ENCODE results near the gene IFI30. TPM values are rescaled to one million over a fixed set of nuclear protein-coding genes. Genes with fewer than 3 reads are reported as not detected.

The IFI30 gene
- total RNA-seq, 1 experiment from 2014 or later = 9.1 TPM

- intact Hi-C loops (cut with micrococcal nuclease) = no loop called here
- ChIA-PET CTCF (interaction anchor here (0.8 to 3.0 kb wide), 4 partner anchors 16 to 103 kb away, joined by 3 to 11 read pairs (median 4); no protein-coding TSS in a partner anchor), POLR2A (interaction anchor here (1.1 to 3.8 kb wide), 2 partner anchors 15 to 45 kb away, joined by 5 to 35 read pairs; partner anchors contain the start of gene MPV17L2)
- TF ChIP-seq, protein P1, sequence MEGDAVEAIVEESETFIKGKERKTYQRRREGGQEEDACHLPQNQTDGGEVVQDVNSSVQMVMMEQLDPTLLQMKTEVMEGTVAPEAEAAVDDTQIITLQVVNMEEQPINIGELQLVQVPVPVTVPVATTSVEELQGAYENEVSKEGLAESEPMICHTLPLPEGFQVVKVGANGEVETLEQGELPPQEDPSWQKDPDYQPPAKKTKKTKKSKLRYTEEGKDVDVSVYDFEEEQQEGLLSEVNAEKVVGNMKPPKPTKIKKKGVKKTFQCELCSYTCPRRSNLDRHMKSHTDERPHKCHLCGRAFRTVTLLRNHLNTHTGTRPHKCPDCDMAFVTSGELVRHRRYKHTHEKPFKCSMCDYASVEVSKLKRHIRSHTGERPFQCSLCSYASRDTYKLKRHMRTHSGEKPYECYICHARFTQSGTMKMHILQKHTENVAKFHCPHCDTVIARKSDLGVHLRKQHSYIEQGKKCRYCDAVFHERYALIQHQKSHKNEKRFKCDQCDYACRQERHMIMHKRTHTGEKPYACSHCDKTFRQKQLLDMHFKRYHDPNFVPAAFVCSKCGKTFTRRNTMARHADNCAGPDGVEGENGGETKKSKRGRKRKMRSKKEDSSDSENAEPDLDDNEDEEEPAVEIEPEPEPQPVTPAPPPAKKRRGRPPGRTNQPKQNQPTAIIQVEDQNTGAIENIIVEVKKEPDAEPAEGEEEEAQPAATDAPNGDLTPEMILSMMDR (IDR thresholded peaks at IDR 0.05; ENCODE audit: unreplicated experiment) = no peak
- Mint-ChIP-seq H3K27ac (ENCODE audit: low read depth, unreplicated experiment) (no peak overlapping the region), H3K9me3 (ENCODE audit: unreplicated experiment) (no peaks in the 10 kb centered on the region), H3K27me3 (ENCODE audit: insufficient read depth, unreplicated experiment) (no peaks in the 10 kb centered on the region), H3K4me1 (ENCODE audit: insufficient read depth, unreplicated experiment) (peaks cover 5% of the 10 kb centered on the region), H3K4me3 (ENCODE audit: unreplicated experiment) (no peak overlapping the region), H3K36me3 (ENCODE audit: insufficient read depth, unreplicated experiment) (peaks cover 5% of the 10 kb centered on the region)
- BruUV-seq (replicated peaks) = no TSS peak
- no peak for DNase-seq (ENCODE audit: unreplicated experiment)
These were observed 3.0 kb downstream of the IFI30 start for GRCh38 chr19:18176367-18177310.

GRCh38 chr19:18179957-18180356 lies 6.3 kb downstream of the IFI30 start:
- no peaks in the 10 kb centered on the region for H3K27me3 Mint-ChIP-seq (ENCODE audit: insufficient read depth, unreplicated experiment)
- intact Hi-C loops (cut with micrococcal nuclease) = no loop called here
- DNase-seq (ENCODE audit: unreplicated experiment) = no peak
- no peaks in the 10 kb centered on the region for H3K4me1 Mint-ChIP-seq (ENCODE audit: insufficient read depth, unreplicated experiment)
- no peaks in the 10 kb centered on the region for H3K9me3 Mint-ChIP-seq (ENCODE audit: unreplicated experiment)
- BruUV-seq (replicated peaks) = no TSS peak
- ChIA-PET CTCF (interaction anchor here (0.7 to 1.8 kb wide), 2 partner anchors 67 to 71 kb away, joined by 3 to 9 read pairs; no protein-coding TSS in a partner anchor), POLR2A (interaction anchor here (0.9 kb wide), 1 partner anchor 13 kb away, joined by 3 read pairs; the partner anchor contains the start of gene MPV17L2)
- H3K27ac Mint-ChIP-seq (ENCODE audit: low read depth, unreplicated experiment) = no peak overlapping the region
- H3K36me3 Mint-ChIP-seq (ENCODE audit: insufficient read depth, unreplicated experiment) = no peaks in the 10 kb centered on the region
- TF ChIP-seq, protein P1 (IDR thresholded peaks at IDR 0.05; ENCODE audit: unreplicated experiment) = no peak
- H3K4me3 Mint-ChIP-seq (ENCODE audit: unreplicated experiment) = no peak overlapping the region

GRCh38 chr19:18183529-18183928 lies 9.9 kb downstream of the IFI30 start:
- ChIA-PET POLR2A (interaction anchor here (0.6 to 3.6 kb wide), 3 partner anchors 8 to 92 kb away, joined by 3 to 24 read pairs (median 3); partner anchors contain the start of gene MPV17L2), CTCF (interaction anchor here (0.5 to 1.5 kb wide), 8 partner anchors 9 to 144 kb away, joined by 3 to 10 read pairs (median 4); partner anchors contain the start of gene IQCN)
- Mint-ChIP-seq H3K27ac (ENCODE audit: low read depth, unreplicated experiment) (no peak overlapping the region), H3K9me3 (ENCODE audit: unreplicated experiment) (no peaks in the 10 kb centered on the region), H3K4me3 (ENCODE audit: unreplicated experiment) (no peak overlapping the region), H3K27me3 (ENCODE audit: insufficient read depth, unreplicated experiment) (no peaks in the 10 kb centered on the region), H3K4me1 (ENCODE audit: insufficient read depth, unreplicated experiment) (no peaks in the 10 kb centered on the region), H3K36me3 (ENCODE audit: insufficient read depth, unreplicated experiment) (no peaks in the 10 kb centered on the region)
- DNase-seq (ENCODE audit: unreplicated experiment) = no peak
- no TSS peak for BruUV-seq (replicated peaks)
- TF ChIP-seq, protein P1 (IDR thresholded peaks at IDR 0.05; ENCODE audit: unreplicated experiment) = no peak
- intact Hi-C loops (cut with micrococcal nuclease) = no loop called here

GRCh38 chr19:18185538-18185937 lies 11.9 kb downstream of the IFI30 start:
- intact Hi-C loops (cut with micrococcal nuclease) = no loop called here
- no TSS peak for BruUV-seq (replicated peaks)
- no peak overlapping the region for H3K4me3 Mint-ChIP-seq (ENCODE audit: unreplicated experiment)
- no peaks in the 10 kb centered on the region for H3K27me3 Mint-ChIP-seq (ENCODE audit: insufficient read depth, unreplicated experiment)
- no peaks in the 10 kb centered on the region for H3K36me3 Mint-ChIP-seq (ENCODE audit: insufficient read depth, unreplicated experiment)
- H3K4me1 Mint-ChIP-seq (ENCODE audit: insufficient read depth, unreplicated experiment) = no peaks in the 10 kb centered on the region
- no peak for DNase-seq (ENCODE audit: unreplicated experiment)
- POLR2A ChIA-PET = interaction anchor here (0.7 kb wide), 1 partner anchor 11 kb away, joined by 3 read pairs; no protein-coding TSS in a partner anchor
- H3K9me3 Mint-ChIP-seq (ENCODE audit: unreplicated experiment) = no peaks in the 10 kb centered on the region
- no peak overlapping the region for H3K27ac Mint-ChIP-seq (ENCODE audit: low read depth, unreplicated experiment)
- CTCF ChIA-PET = interaction anchor here (0.6 to 0.7 kb wide), 3 partner anchors 34 to 143 kb away, joined by 3 to 4 read pairs (median 3); no protein-coding TSS in a partner anchor
- TF ChIP-seq, protein P1 (IDR thresholded peaks at IDR 0.05; ENCODE audit: unreplicated experiment) = no peak
